ENCODE data around the gene TIAM1. TPM values are rescaled to one million over a fixed set of nuclear protein-coding genes. Genes with fewer than 3 reads are reported as not detected.

The TIAM1 gene
- total RNA-seq, 1 experiment from 2014 or later, result 22.5 TPM

- intact Hi-C loops (cut with micrococcal nuclease; ENCODE audit: unreplicated experiment), result loop anchor here (1.0 kb wide), 2 partner anchors 132 to 151 kb away; no protein-coding TSS in a partner anchor
- peaks cover 55% of the 10 kb centered on the region for H3F3A ChIP-seq (ENCODE audit: insufficient read depth, low read depth)
- peak overlapping the region; percentile 81 for H3K27ac ChIP-seq
- no peak for TF ChIP-seq EZH2 (IDR thresholded peaks at IDR 0.05; ENCODE audit: low read depth)
- TF ChIP-seq CTCF (conservative IDR thresholded peaks at IDR 0.05), result no peak
- ChIA-PET CTCF (no interaction called here), POLR2A (ENCODE audit: unreplicated experiment) (interaction anchor here (0.6 kb wide), 1 partner anchor 91 kb away, joined by 8 read pairs; no protein-coding TSS in a partner anchor)
- no peaks in the 10 kb centered on the region for H3K79me2 ChIP-seq (ENCODE audit: low read depth)
- DNase-seq, result peak; percentile 73 to 91
- BruUV-seq (replicated peaks), result no TSS peak
- no peaks in the 10 kb centered on the region for H3K27me3 ChIP-seq (ENCODE audit: insufficient read depth, low read depth)
- H3K4me1 ChIP-seq (replicated peaks; ENCODE audit: insufficient read depth), result peaks cover 65% of the 10 kb centered on the region
- no peaks in the 10 kb centered on the region for H3K36me3 ChIP-seq (ENCODE audit: low read depth)
- no peaks in the 10 kb centered on the region for H3K9me2 ChIP-seq (ENCODE audit: insufficient read depth)
- no peak overlapping the region for H3K4me3 ChIP-seq
- H2AFZ ChIP-seq, result no peak overlapping the region
- peak overlapping the region; percentile 22 for H3K4me2 ChIP-seq
- H3K9me3 ChIP-seq (ENCODE audit: insufficient read depth, low read depth), result no peaks in the 10 kb centered on the region
- no peaks in the 10 kb centered on the region for H4K20me1 ChIP-seq (ENCODE audit: insufficient read depth)
Measured at GRCh38 chr21:31351438-31351837, 7.4 kb upstream of the TIAM1 start.

GRCh38 chr21:31349208-31349607 lies 5.1 kb upstream of the TIAM1 start:
- no peaks in the 10 kb centered on the region for H3K36me3 ChIP-seq (ENCODE audit: low read depth)
- no peak for DNase-seq
- TF ChIP-seq CTCF (conservative IDR thresholded peaks at IDR 0.05) (no peak), EZH2 (IDR thresholded peaks at IDR 0.05; ENCODE audit: low read depth) (no peak)
- H3K9me2 ChIP-seq (ENCODE audit: insufficient read depth), result no peaks in the 10 kb centered on the region
- no peaks in the 10 kb centered on the region for H4K20me1 ChIP-seq (ENCODE audit: insufficient read depth)
- ChIA-PET POLR2A (ENCODE audit: unreplicated experiment) (no interaction called here), CTCF (no interaction called here)
- no TSS peak for BruUV-seq (replicated peaks)
- H3K4me1 ChIP-seq (replicated peaks; ENCODE audit: insufficient read depth), result peaks cover 49% of the 10 kb centered on the region
- H2AFZ ChIP-seq, result no peak overlapping the region
- no peaks in the 10 kb centered on the region for H3K9me3 ChIP-seq (ENCODE audit: insufficient read depth, low read depth)
- H3F3A ChIP-seq (ENCODE audit: insufficient read depth, low read depth), result peaks cover 32% of the 10 kb centered on the region
- H3K4me2 ChIP-seq, result no peak overlapping the region
- H3K79me2 ChIP-seq (ENCODE audit: low read depth), result no peaks in the 10 kb centered on the region
- no peak overlapping the region for H3K27ac ChIP-seq
- H3K4me3 ChIP-seq, result no peak overlapping the region
- intact Hi-C loops (cut with micrococcal nuclease; ENCODE audit: unreplicated experiment), result loop anchor here (10.0 kb wide), 1 partner anchor 106 kb away; no protein-coding TSS in a partner anchor
- H3K27me3 ChIP-seq (ENCODE audit: insufficient read depth, low read depth), result no peaks in the 10 kb centered on the region

- Histone ChIP-seq H3K9me3 (ENCODE audit: insufficient read depth, low read depth) (no peaks in the 10 kb centered on the region), H3K27ac (no peak overlapping the region), H4K20me1 (ENCODE audit: insufficient read depth) (no peaks in the 10 kb centered on the region), H3K27me3 (ENCODE audit: insufficient read depth, low read depth) (no peaks in the 10 kb centered on the region), H3K4me3 (no peak overlapping the region), H3F3A (ENCODE audit: insufficient read depth, low read depth) (peaks cover 30% of the 10 kb centered on the region), H3K9me2 (ENCODE audit: insufficient read depth) (no peaks in the 10 kb centered on the region), H3K36me3 (ENCODE audit: low read depth) (no peaks in the 10 kb centered on the region), H3K79me2 (ENCODE audit: low read depth) (peaks cover 6% of the 10 kb centered on the region), H3K4me1 (replicated peaks; ENCODE audit: insufficient read depth) (peaks cover 39% of the 10 kb centered on the region), H2AFZ (no peak overlapping the region), H3K4me2 (no peak overlapping the region)
- no peak for DNase-seq
- ChIA-PET POLR2A (ENCODE audit: unreplicated experiment) (interaction anchor here (0.6 kb wide), 2 partner anchors 37 to 136 kb away, joined by 4 to 8 read pairs; no protein-coding TSS in a partner anchor), CTCF (interaction anchor here (0.6 kb wide), 1 partner anchor 232 kb away, joined by 4 read pairs; no protein-coding TSS in a partner anchor)
- no TSS peak for BruUV-seq (replicated peaks)
- intact Hi-C loops (cut with micrococcal nuclease; ENCODE audit: unreplicated experiment), result loop anchor here (10.0 kb wide), 1 partner anchor 107 kb away; no protein-coding TSS in a partner anchor
- no peak for TF ChIP-seq CTCF (conservative IDR thresholded peaks at IDR 0.05)
- no peak for TF ChIP-seq EZH2 (IDR thresholded peaks at IDR 0.05; ENCODE audit: low read depth)
Measured at GRCh38 chr21:31348188-31348587, 4.1 kb upstream of the TIAM1 start.

Measured in PC-9 (cell line).